Measurements from ENCODE around the gene CARD11.

DNA sequence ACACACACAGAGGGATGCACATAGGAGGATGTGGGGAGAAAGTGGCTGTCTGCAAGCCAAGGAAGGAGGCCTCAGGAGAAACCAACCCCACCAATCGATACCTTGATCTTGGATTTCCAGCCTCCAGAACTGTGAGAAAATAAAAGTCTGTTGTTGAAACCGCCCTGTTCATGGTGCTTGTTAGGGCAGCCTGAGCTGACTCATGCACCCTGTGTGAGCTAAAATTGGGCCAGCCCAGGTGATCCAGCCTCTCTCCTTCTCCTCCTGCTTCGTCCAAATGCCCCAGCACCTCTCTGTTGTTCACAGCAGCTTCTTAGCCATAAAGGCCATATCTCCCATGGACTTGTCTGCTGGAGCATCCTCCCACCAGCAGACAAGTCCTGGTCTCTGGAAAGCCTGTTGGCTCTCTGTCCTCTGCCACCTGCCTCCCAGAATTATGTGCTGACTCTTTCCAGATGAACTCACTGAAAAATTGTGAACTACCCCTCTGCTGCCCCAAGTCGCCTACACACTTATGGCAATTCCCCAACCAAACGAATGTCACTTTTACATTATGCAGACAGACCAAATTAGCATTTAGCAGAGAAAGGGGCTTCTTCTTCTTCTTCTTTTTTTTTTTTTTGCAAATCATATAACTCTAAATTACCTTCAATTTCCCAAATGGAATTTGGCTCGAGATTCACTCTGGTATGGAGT lies 30.2 kb upstream of the CARD11 start:
- no peak for TF ChIP-seq CTCF (IDR thresholded peaks at IDR 0.05)
- TF ChIP-seq POLR2AphosphoS5 (IDR thresholded peaks at IDR 0.05): no peak
